Psoas muscle (tissue), 8 donors: ENCODE measurements around the gene CPVL. TPM values are rescaled to one million over a fixed set of nuclear protein-coding genes. Genes with fewer than 3 reads are reported as not detected.

Experiments used
- ATAC-seq, 4 donors: fragments of 200-7000 bp; cut with Tn5 transposase; one replicate each; pipeline ENCODE4 v1.9.1; 2020; ENCODE audit warnings: moderate library complexity in 3 of 4, mild to moderate bottlenecking in 2 of 4
- DNase-seq, 2 donors: peaks; one replicate each; pipeline ENCODE4 v3.0.0-alpha.2; 2020
- H3K27ac ChIP-seq: fragments of 200-600 bp; one replicate; pipeline ENCODE4 v1.8.0; 2022
- H3K27me3 ChIP-seq, 3 donors: fragments of 200-600 bp in 1 of 3; one replicate each; pipeline versions ENCODE4 v1.6.1 to v1.8.0; 2013 to 2022; ENCODE audit warnings: low read length in 2 of 3, mild to moderate bottlenecking in 2 of 3, moderate library complexity in 1 of 3; ENCODE audit not compliant: insufficient read depth in 3 of 3
- H3K36me3 ChIP-seq, 2 donors: fragments of 200-600 bp in 1 of 2; one replicate each; pipeline versions ENCODE4 v1.6.1 to v1.8.0; 2013 to 2022; ENCODE audit warnings: low read depth in 1 of 2, mild to moderate bottlenecking in 1 of 2, moderate library complexity in 1 of 2; ENCODE audit not compliant: insufficient read depth in 1 of 2
- H3K4me1 ChIP-seq: fragments of 200-600 bp; one replicate; pipeline ENCODE4 v1.8.0; 2022
- H3K4me3 ChIP-seq: fragments of 200-600 bp; one replicate; pipeline ENCODE4 v1.8.0; 2022; ENCODE audit warnings: mild to moderate bottlenecking
- H3K9me3 ChIP-seq: fragments of 200-600 bp; one replicate; pipeline ENCODE4 v1.8.0; 2022
- WGBS, 3 donors: extraction: QIAGEN DNeasy Blood & Tissue Kit; methylation state at CpG; one replicate each; pipeline versions ENCODE4 v1.1.6 to v1.1.7; 2013; 5-methylcytosine and 5-hydroxymethylcytosine counted together
- intact Hi-C, 2 donors: fragments of 100-400 bp; cut with DNase I; formaldehyde crosslinking; loops; one replicate each; pipeline versions ENCODE4 v1.11.0 to v1.14.2; 2022
- polyA plus RNA-seq, 3 donors: library from polyadenylated mRNA; stranded (reverse); fragments of 200-250 nt; gene quantifications; one replicate each; pipeline ENCODE4 v1.2.3, GENCODE V29; 2013
- total RNA-seq, 4 donors: library from RNA; stranded (reverse); fragmentation: NEBNext Ultra II Directional in 2 of 4; extraction: Animal tissue kit (Norgen Biotek cat#: 25700) in 2 of 4; gene quantifications; one replicate each; pipeline versions ENCODE4 v1.2.1 to v1.2.4, GENCODE V29; 2021 to 2023
- TF ChIP-seq, protein P1 (sequence below): fragments of 200-600 bp; IDR thresholded peaks from one replicate; pipeline ENCODE4 v1.8.0; 2022; ENCODE audit warnings: antibody characterized with exemption
- donor health status: healthy with polysubstance abuse.
- donor health status: DM: no; HTN: no; CAD: no; lungs with moderate emphysema.
- donor health status: Bipolar disorder and iron deficiency.
- donor health status: healthy.
- donor health status: DM: yes; HTN: yes; CAD: no.
- donor health status: DM: no; HTN: no; CAD: no.
- donor health status: DM: no; HTN: no; CAD: no.
- donor health status: DM: yes; HTN: yes; CAD: no.

Gene CPVL
- total and polyA plus RNA-seq, 7 donors, result 1.6 to 49.6 (median 6.1) TPM

DNA sequence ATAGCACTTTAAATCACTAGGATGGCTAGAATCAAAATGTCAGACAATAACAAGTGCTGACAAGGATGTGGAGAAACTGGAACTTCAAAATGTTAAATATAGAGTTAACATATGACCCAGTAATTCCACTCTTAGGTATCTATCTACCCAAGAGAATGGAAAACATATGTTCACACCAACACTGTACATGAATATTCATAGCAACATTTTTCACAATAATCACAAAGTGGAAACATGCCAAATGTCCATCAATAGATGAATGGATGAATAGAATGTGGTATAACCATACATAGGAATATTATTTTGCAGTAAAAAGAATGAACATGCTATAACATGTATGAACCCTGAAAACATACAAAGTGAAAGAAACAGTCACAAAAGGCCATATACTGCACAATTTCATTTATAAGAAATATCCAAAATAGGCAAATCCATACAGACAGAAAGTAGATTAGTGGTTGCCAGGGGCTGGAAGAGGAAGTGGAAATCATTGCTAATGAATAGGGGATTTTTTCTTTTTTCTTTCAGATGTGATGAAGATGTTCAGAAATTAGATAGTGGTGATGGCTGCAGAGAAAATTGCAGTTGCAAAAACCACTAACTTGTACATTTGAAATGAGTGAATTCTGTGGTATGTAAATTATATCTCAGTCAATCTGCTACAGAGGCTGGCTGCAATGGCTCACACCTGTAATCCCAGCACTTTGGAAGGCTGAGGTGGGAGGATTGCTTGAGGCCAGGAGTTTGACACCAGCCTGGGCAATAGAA, 93.0 kb downstream of the CPVL start:
- H3K9me3 ChIP-seq, result peaks cover 6% of the 10 kb centered on the region
- intact Hi-C loops, result no loop called here
- DNase-seq (no peak), ATAC-seq (no peak)
- no peak overlapping the region for H3K4me3 ChIP-seq
- no peaks in the 10 kb centered on the region for H3K4me1 ChIP-seq
- TF ChIP-seq, protein P1, sequence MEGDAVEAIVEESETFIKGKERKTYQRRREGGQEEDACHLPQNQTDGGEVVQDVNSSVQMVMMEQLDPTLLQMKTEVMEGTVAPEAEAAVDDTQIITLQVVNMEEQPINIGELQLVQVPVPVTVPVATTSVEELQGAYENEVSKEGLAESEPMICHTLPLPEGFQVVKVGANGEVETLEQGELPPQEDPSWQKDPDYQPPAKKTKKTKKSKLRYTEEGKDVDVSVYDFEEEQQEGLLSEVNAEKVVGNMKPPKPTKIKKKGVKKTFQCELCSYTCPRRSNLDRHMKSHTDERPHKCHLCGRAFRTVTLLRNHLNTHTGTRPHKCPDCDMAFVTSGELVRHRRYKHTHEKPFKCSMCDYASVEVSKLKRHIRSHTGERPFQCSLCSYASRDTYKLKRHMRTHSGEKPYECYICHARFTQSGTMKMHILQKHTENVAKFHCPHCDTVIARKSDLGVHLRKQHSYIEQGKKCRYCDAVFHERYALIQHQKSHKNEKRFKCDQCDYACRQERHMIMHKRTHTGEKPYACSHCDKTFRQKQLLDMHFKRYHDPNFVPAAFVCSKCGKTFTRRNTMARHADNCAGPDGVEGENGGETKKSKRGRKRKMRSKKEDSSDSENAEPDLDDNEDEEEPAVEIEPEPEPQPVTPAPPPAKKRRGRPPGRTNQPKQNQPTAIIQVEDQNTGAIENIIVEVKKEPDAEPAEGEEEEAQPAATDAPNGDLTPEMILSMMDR, result no peak
- H3K27me3 ChIP-seq, result no peaks in the 10 kb centered on the region
- H3K27ac ChIP-seq, result no peak overlapping the region
- no peaks in the 10 kb centered on the region for H3K36me3 ChIP-seq

DNA sequence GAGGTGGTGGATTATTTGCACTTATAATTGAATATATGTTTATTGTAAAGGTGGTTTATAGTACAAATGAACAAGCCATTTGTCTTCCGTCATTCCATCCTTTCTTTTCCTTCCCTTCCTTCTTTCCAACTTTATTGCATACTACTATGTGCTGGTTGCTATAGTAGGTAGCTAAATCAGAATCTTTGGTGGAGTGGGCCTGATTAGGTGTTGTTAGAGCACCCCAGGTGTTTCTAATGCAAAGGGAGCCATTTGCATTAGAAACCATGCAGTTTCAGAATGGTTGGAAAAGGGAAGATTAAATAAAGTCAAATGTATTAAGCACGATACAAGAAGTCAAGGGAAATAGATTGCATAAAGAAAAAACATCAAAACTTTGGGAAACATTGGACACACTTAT, 99.4 kb downstream of the CPVL start:
- H3K36me3 ChIP-seq, result no peaks in the 10 kb centered on the region
- H3K9me3 ChIP-seq, result no peaks in the 10 kb centered on the region
- no peak overlapping the region for H3K4me3 ChIP-seq
- H3K4me1 ChIP-seq, result peaks cover 13% of the 10 kb centered on the region
- intact Hi-C loops, result no loop called here
- DNase-seq (no peak), ATAC-seq (no peak)
- TF ChIP-seq, protein P1, result no peak
- WGBS, 3 donors, result 97 to 98% (median 98%) methylated on average over 2 of the region's 2 CpGs
- H3K27me3 ChIP-seq, result no peaks in the 10 kb centered on the region
- H3K27ac ChIP-seq, result no peak overlapping the region

DNA sequence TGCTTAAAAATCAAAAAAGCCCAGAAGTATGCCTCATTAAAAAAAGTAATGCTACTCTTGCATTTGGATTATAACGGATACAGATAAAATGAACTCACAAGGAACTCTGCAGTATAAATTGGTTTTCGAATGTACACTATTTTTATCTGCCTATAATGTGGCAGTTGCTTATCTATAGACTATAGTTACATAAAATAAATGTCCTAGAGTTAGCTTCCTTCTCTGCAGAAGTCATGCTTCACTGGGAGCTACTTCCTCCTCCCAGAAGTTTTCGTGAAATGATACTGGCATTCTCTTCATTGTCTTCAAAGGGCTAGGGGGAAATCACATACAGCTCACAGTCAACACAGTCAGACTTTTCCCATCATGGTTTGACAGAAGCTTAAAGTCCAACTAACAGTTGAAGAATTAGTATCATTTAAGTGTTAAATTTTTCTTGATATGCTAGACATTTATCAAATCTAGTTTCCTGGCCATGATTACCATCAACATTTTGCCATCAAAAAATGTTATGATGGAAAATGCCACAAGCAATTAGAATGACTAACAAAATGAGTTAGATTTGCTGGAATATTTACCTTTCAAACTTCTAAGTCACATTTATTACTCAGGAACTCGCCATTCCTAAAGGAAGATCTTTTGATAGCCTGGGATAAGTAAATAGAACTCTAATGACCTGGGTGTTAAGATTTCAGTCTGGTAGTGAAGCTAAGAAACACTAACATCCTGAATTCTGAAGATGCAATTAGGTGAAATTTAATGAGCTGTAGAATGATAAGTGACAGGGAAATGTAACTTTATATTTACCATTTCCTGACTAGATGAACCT, 100.9 kb downstream of the CPVL start:
- Histone ChIP-seq H3K4me1 (peaks cover 13% of the 10 kb centered on the region), H3K9me3 (no peaks in the 10 kb centered on the region), H3K4me3 (no peak overlapping the region), H3K27ac (no peak overlapping the region), H3K27me3 (no peaks in the 10 kb centered on the region), H3K36me3 (no peaks in the 10 kb centered on the region)
- intact Hi-C loops, result no loop called here
- ATAC-seq, result no peak
- no peak for DNase-seq
- 85 to 91% (median 90%) methylated on average over 4 of the region's 4 CpGs for WGBS, 3 donors
- TF ChIP-seq, protein P1, result no peak

DNA sequence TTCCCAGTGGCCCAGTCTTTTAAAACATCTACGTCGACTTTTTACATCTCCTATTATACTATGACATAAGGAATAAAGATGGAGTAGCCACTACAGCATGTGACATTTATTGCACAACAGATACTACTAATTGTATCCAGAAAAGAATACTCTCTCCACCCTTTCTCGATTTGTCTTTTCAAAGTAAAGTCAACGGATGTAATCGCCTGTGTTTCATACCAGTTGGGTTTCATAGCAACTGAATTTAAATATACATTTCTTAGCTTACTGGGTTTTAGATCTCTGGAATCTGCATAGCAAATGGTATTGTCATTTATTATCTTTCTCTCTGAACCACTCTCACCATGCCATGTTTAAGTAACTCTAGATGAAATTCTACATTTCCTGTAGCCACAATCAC, 101.8 kb downstream of the CPVL start:
- H3K9me3 ChIP-seq, result no peaks in the 10 kb centered on the region
- 86 to 93% (median 87%) methylated on average over 5 of the region's 5 CpGs for WGBS, 3 donors
- intact Hi-C loops, result loop anchor here in 1 of 2 donors (5.0 kb wide), 1 partner anchor 43 kb away; no protein-coding TSS in a partner anchor

More for the DNA sequence above, 101.8 kb downstream of the CPVL start:
- no peaks in the 10 kb centered on the region for H3K27me3 ChIP-seq
- peaks cover 13% of the 10 kb centered on the region for H3K4me1 ChIP-seq
- no peak for DNase-seq
- no peak for ATAC-seq
- no peaks in the 10 kb centered on the region for H3K36me3 ChIP-seq
- no peak overlapping the region for H3K4me3 ChIP-seq
- TF ChIP-seq, protein P1, result no peak
- H3K27ac ChIP-seq, result no peak overlapping the region
